DND-41 (cell line): ENCODE measurements around the gene KHSRP.

ENCODE experiments used
- ATAC-seq: fragments of 200-7000 bp; cut with Tn5 transposase; 3 replicates; pipeline ENCODE4 v1.9.1; 2021; ENCODE audit warnings: low read depth; ENCODE audit not compliant: insufficient read depth
- DNase-seq: peaks from one replicate; pipeline ENCODE4 v3.0.0-alpha.2; 2020
- H2AFZ ChIP-seq: 2 replicates; pipeline ENCODE4 v1.6.0; 2012; ENCODE audit warnings: low read depth, low read length
- H3K27ac ChIP-seq: 2 replicates; pipeline ENCODE4 v1.5.1; 2012; ENCODE audit warnings: low read length, inconsistent platforms
- H3K27me3 ChIP-seq: fragments of 200-600 bp; sonication (generic); 2 replicates; pipeline ENCODE4 v1.6.0; 2012; ENCODE audit warnings: low read length, mild to moderate bottlenecking, inconsistent platforms; ENCODE audit not compliant: insufficient read depth, poor library complexity
- H3K36me3 ChIP-seq: 2 replicates; pipeline ENCODE4 v1.5.1; 2012; ENCODE audit warnings: low read length, inconsistent platforms; ENCODE audit not compliant: insufficient read depth
- H3K4me1 ChIP-seq: 2 replicates; pipeline ENCODE4 v1.5.1; 2012; ENCODE audit warnings: mild to moderate bottlenecking, low read length; ENCODE audit not compliant: insufficient read depth
- H3K4me2 ChIP-seq: 2 replicates; pipeline ENCODE4 v1.6.0; 2012; ENCODE audit warnings: mild to moderate bottlenecking, moderate library complexity, low read length, inconsistent platforms; ENCODE audit not compliant: insufficient read depth
- H3K4me3 ChIP-seq, 2 experiments: fragments of 200-600 bp in 1 of 2; shearing (Covaris generic) in 1 of 2; 2 replicates each; pipeline ENCODE4 v1.5.1; 2012 to 2016; ENCODE audit warnings: inconsistent platforms in 2 of 2, low read length in 2 of 2, mild to moderate bottlenecking in 2 of 2, low read depth in 1 of 2, moderate library complexity in 1 of 2
- H3K79me2 ChIP-seq: 2 replicates; pipeline ENCODE4 v1.6.0; 2012; ENCODE audit warnings: low read length, inconsistent platforms; ENCODE audit not compliant: insufficient read depth
- H3K9ac ChIP-seq: 2 replicates; pipeline ENCODE4 v1.6.0; 2012; ENCODE audit warnings: low read depth, mild to moderate bottlenecking, inconsistent platforms, low read length, moderate library complexity
- H3K9me3 ChIP-seq: 2 replicates; pipeline ENCODE4 v1.5.1; 2012; ENCODE audit warnings: low read length, moderate library complexity, mild to moderate bottlenecking, inconsistent platforms; ENCODE audit not compliant: insufficient read depth, severe bottlenecking
- H4K20me1 ChIP-seq: 2 replicates; pipeline ENCODE4 v1.6.0; 2012; ENCODE audit warnings: low read length; ENCODE audit not compliant: insufficient read depth
- CTCF ChIP-seq: IDR thresholded peaks from 2 replicates; pipeline ENCODE4 v1.5.1; 2012; ENCODE audit warnings: borderline replicate concordance, low read length, moderate library complexity, mild to moderate bottlenecking; ENCODE audit not compliant: poor library complexity, severe bottlenecking; ENCODE audit errors: extremely low read depth
- EZH2 ChIP-seq: IDR thresholded peaks from 3 replicates; pipeline ENCODE4 v1.6.1; 2012; ENCODE audit warnings: borderline replicate concordance, low read depth, mild to moderate bottlenecking, moderate library complexity, low read length, inconsistent platforms; ENCODE audit not compliant: severe bottlenecking

KHSRP gene

GRCh38 chr19:6453951-6454565 lies 29.4 kb upstream of the KHSRP start:
- Histone ChIP-seq H3K27ac (no peak overlapping the region), H2AFZ (no peak overlapping the region), H3K9me3 (peaks cover 16% of the 10 kb centered on the region), H3K4me3 (no peak overlapping the region), H3K4me2 (no peak overlapping the region), H3K79me2 (peaks cover 2% of the 10 kb centered on the region; the same call in 1 of the 2 replicates), H3K4me1 (peaks cover 12% of the 10 kb centered on the region), H3K36me3 (peaks cover 36% of the 10 kb centered on the region), H3K9ac (no peak overlapping the region), H3K27me3 (no peaks in the 10 kb centered on the region), H4K20me1 (no peaks in the 10 kb centered on the region)
- TF ChIP-seq CTCF: no peak
- TF ChIP-seq EZH2: no peak
- no peak for DNase-seq
- no peak for ATAC-seq

DNA sequence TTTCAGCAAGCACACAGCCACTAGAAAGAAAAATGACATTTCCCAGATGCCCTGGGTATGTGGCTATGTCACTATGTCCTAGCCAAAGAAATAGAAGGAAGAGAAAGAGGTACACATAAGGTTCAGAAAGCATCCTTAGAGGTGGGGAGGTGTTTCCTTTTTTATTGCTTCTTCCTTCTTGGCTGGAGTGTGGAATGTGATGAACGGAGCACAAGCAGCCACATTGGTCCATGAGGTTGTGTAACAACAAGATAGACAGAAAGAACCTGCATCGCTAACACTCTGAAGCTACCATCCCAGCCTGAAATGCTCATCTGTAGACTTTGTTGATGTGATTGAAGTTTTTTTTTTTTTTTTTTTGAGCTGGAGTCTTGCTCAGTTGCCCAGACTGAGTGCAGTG lies 28.3 kb upstream of the KHSRP start:
- Histone ChIP-seq H3K36me3 (peaks cover 36% of the 10 kb centered on the region), H3K79me2 (no peaks in the 10 kb centered on the region), H2AFZ (no peak overlapping the region), H3K4me2 (no peak overlapping the region), H3K9ac (no peak overlapping the region), H3K27ac (no peak overlapping the region), H3K27me3 (no peaks in the 10 kb centered on the region), H3K4me3 (no peak overlapping the region), H4K20me1 (no peaks in the 10 kb centered on the region), H3K4me1 (peaks cover under 1% of the 10 kb centered on the region; the same call in 1 of the 2 replicates), H3K9me3 (peaks cover 16% of the 10 kb centered on the region)
- ATAC-seq (no peak), DNase-seq (no peak)
- TF ChIP-seq EZH2: no peak
- TF ChIP-seq CTCF: no peak

DNA sequence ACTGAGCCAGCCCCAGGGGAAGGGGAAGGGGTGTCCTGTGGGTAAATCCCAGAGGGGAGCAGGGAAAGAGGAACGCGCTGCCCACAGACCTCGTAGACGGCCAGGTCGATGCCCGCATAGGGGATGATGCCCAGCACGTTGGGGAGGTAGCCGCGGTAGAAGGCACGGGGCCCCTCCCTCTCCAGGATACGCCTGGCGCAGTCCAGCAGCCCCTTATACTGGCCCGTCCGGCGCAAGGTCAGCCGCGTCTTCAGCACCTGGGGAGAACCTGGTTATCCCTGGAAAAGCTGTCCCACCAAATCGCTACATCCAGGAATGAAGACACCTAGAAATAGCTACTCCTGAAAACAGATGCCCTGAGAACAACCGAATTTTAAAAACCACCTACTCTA lies 27.6 kb upstream of the KHSRP start:
- Histone ChIP-seq H3K4me2 (no peak overlapping the region), H4K20me1 (no peaks in the 10 kb centered on the region), H3K27ac (no peak overlapping the region), H3K9me3 (peaks cover 16% of the 10 kb centered on the region), H2AFZ (no peak overlapping the region), H3K4me3 (no peak overlapping the region), H3K36me3 (peaks cover 36% of the 10 kb centered on the region), H3K79me2 (no peaks in the 10 kb centered on the region), H3K9ac (no peak overlapping the region), H3K27me3 (no peaks in the 10 kb centered on the region), H3K4me1 (no peaks in the 10 kb centered on the region)
- DNase-seq (no peak), ATAC-seq (no peak)
- TF ChIP-seq CTCF (no peak), EZH2 (no peak)
